SK-N-SH (cell line): ENCODE data around the gene MYO16. TPM values are rescaled to one million over a fixed set of nuclear protein-coding genes. Genes with fewer than 3 reads are reported as not detected.

ENCODE experiments used
- CTCF ChIA-PET: fragments of 300-600, 350-600 bp; formaldehyde crosslinking; extraction: SDS; loops from one replicate; lab custom pipeline; 2021; lab: Yijun Ruan, JAX
- POLR2A ChIA-PET: fragments of 350-600 bp; sonication (Branson Sonifier 250); formaldehyde crosslinking; extraction: SDS; loops from one replicate; lab custom pipeline; 2020; ENCODE audit warnings: antibody characterized with exemption, inconsistent platforms; lab: Yijun Ruan, JAX
- DNase-seq: peaks from one replicate; pipeline ENCODE4 v3.0.0; 2012
- H2AFZ ChIP-seq: fragments of 200-600 bp; sonication (generic); 2 replicates; pipeline ENCODE4 v1.8.1; 2016; ENCODE audit warnings: antibody characterized with exemption, mild to moderate bottlenecking, low read depth
- H3F3A ChIP-seq: fragments of 200-600 bp; sonication (generic); replicated peaks from 2 replicates; pipeline ENCODE3; 2016; ENCODE audit warnings: antibody characterized with exemption, mild to moderate bottlenecking; ENCODE audit not compliant: insufficient read depth
- H3K27ac ChIP-seq, 2 experiments: fragments of 200-500 bp in 1 of 2; fragments of 200-600 bp in 1 of 2; sonication (Bioruptor generic) in 1 of 2; sonication (generic), shearing (Covaris generic) in 1 of 2; 2 replicates each; pipeline versions ENCODE4 v1.5.1 to v1.6.1; 2014 to 2016; ENCODE audit warnings: low read depth in 2 of 2, inconsistent platforms in 1 of 2, low read length in 1 of 2, mild to moderate bottlenecking in 1 of 2, mixed read lengths in 1 of 2
- H3K27me3 ChIP-seq: fragments of 200-600 bp; sonication (generic), shearing (Covaris generic); 2 replicates; pipeline ENCODE4 v1.6.1; 2016; ENCODE audit warnings: mixed run types; ENCODE audit not compliant: insufficient read depth
- H3K36me3 ChIP-seq, 2 experiments: fragments of 200-500 bp in 1 of 2; fragments of 200-600 bp in 1 of 2; sonication (Bioruptor generic) in 1 of 2; sonication (generic) in 1 of 2; replicated peaks in 1 of 2; 2 replicates each; pipeline versions ENCODE3 to v1.5.1; 2014 to 2016; ENCODE audit warnings: low read length in 1 of 2, mild to moderate bottlenecking in 1 of 2; ENCODE audit not compliant: insufficient read depth in 2 of 2, control insufficient read depth in 1 of 2
- H3K4me1 ChIP-seq, 2 experiments: fragments of 200-500 bp in 1 of 2; fragments of 200-600 bp in 1 of 2; sonication (Bioruptor generic) in 1 of 2; sonication (generic), shearing (Covaris generic) in 1 of 2; 2 replicates each; pipeline versions ENCODE4 v1.5.1 to v1.6.1; 2014 to 2016; ENCODE audit warnings: low read depth in 1 of 2, low read length in 1 of 2, mixed run types in 1 of 2; ENCODE audit not compliant: insufficient read depth in 2 of 2, control insufficient read depth in 1 of 2
- H3K4me2 ChIP-seq: fragments of 200-600 bp; sonication (generic), shearing (Covaris generic); 2 replicates; pipeline ENCODE4 v1.6.1; 2017; ENCODE audit warnings: mixed run types
- H3K4me3 ChIP-seq, 2 experiments: fragments of 200-500 bp in 1 of 2; fragments of 200-600 bp in 1 of 2; sonication (Bioruptor generic) in 1 of 2; sonication (generic), shearing (Covaris generic) in 1 of 2; 2 replicates each; pipeline versions ENCODE4 v1.5.1 to v1.8.1; 2014 to 2016; ENCODE audit warnings: low read depth in 2 of 2, inconsistent platforms in 1 of 2, low read length in 1 of 2, mild to moderate bottlenecking in 1 of 2, mixed read lengths in 1 of 2, moderate library complexity in 1 of 2
- H3K79me2 ChIP-seq: fragments of 200-600 bp; sonication (generic); 2 replicates; pipeline ENCODE4 v1.8.1; 2017; ENCODE audit warnings: mild to moderate bottlenecking; ENCODE audit not compliant: insufficient read depth
- H3K9ac ChIP-seq: fragments of 200-600 bp; sonication (generic); 2 replicates; pipeline ENCODE4 v1.6.1; 2017; ENCODE audit warnings: mixed run types
- H3K9me2 ChIP-seq: fragments of 200-600 bp; sonication (generic); 2 replicates; pipeline ENCODE4 v1.6.1; 2017; ENCODE audit warnings: mixed run types
- H3K9me3 ChIP-seq: fragments of 200-600 bp; sonication (generic); 2 replicates; pipeline ENCODE4 v1.6.1; 2017; ENCODE audit warnings: mixed run types, mild to moderate bottlenecking, moderate library complexity
- H4K20me1 ChIP-seq: fragments of 200-600 bp; sonication (generic); 2 replicates; pipeline ENCODE4 v1.6.1; 2017; ENCODE audit warnings: mild to moderate bottlenecking, mixed run types; ENCODE audit not compliant: insufficient read depth
- FOXM1 ChIP-seq: IDR thresholded peaks from 2 replicates; pipeline ENCODE4 v1.4.0; 2012; ENCODE audit warnings: low read depth, mild to moderate bottlenecking
- GABPA ChIP-seq: IDR thresholded peaks from 2 replicates; pipeline ENCODE4 v1.4.0; 2012; ENCODE audit warnings: low read depth, mild to moderate bottlenecking
- GATA2 ChIP-seq: sonication (generic); formaldehyde crosslinking; IDR thresholded peaks from 2 replicates; pipeline ENCODE4 v1.5.0; 2020; ENCODE audit warnings: mild to moderate bottlenecking, missing genetic modification reagents
- JUND ChIP-seq: IDR thresholded peaks from 2 replicates; pipeline ENCODE4 v1.4.0; 2012
- MAX ChIP-seq: IDR thresholded peaks from 2 replicates; pipeline ENCODE4 v1.4.0; 2012; ENCODE audit warnings: low read depth
- MEF2A ChIP-seq: IDR thresholded peaks from 2 replicates; pipeline ENCODE4 v1.4.0; 2012; ENCODE audit warnings: low read depth, borderline replicate concordance
- NFIC ChIP-seq: IDR thresholded peaks from 2 replicates; pipeline ENCODE4 v1.4.0; 2012; ENCODE audit warnings: borderline replicate concordance
- NRF1 ChIP-seq: IDR thresholded peaks from 2 replicates; pipeline ENCODE4 v1.6.1; 2012; ENCODE audit warnings: low read depth, mild to moderate bottlenecking, low read length
- SIN3A ChIP-seq: IDR thresholded peaks from 2 replicates; pipeline ENCODE4 v1.6.1; 2012; ENCODE audit warnings: low read depth, mild to moderate bottlenecking, low read length, moderate library complexity, borderline replicate concordance
- TAF1 ChIP-seq: IDR thresholded peaks from 2 replicates; pipeline ENCODE4 v1.6.1; 2012; ENCODE audit warnings: low read depth, mild to moderate bottlenecking, low read length, moderate library complexity, borderline replicate concordance
- WGBS: methylation state at CpG from one replicate; pipeline ENCODE4 v1.1.6; 2017; ENCODE audit warnings: low lambda C conversion rate; 5-methylcytosine and 5-hydroxymethylcytosine counted together
- polyA plus RNA-seq, 3 experiments: library from polyadenylated mRNA; depleted of rRNA; stranded (reverse); fragments of >200 nt; gene quantifications; 2 replicates each; pipeline ENCODE4 v1.2.3, GENCODE V29; 2012
- TF ChIP-seq, protein P1 (sequence below): IDR thresholded peaks from 2 replicates; pipeline ENCODE4 v1.6.1; 2012; ENCODE audit warnings: mild to moderate bottlenecking, low read depth, low read length, moderate library complexity
- TF ChIP-seq, protein P2 (sequence below): IDR thresholded peaks from 2 replicates; pipeline ENCODE4 v1.4.0; 2012; ENCODE audit warnings: low read depth, borderline replicate concordance
- TF ChIP-seq, protein P3 (sequence below): fragments of 150-350 bp; IDR thresholded peaks from 2 replicates; pipeline ENCODE4 v1.6.1; 2016; ENCODE audit warnings: mild to moderate bottlenecking, low read depth, low read length

MYO16 gene
- polyA plus RNA-seq, 1 of the 3 experiments (the other 2 are of a cell fraction): 0.07 TPM

GRCh38 chr13:109212650-109213049 lies 583.2 kb downstream of the MYO16 start:
- Histone ChIP-seq H3K36me3 (no peaks in the 10 kb centered on the region), H3K9ac (no peak overlapping the region), H3K4me2 (no peak overlapping the region), H3F3A (no peaks in the 10 kb centered on the region), H3K4me1 (peaks cover 0 to 5% of the 10 kb centered on the region in 2 experiments; a peak in 2 of 4 replicates), H3K27ac (no peak overlapping the region; a peak in 1 of 4 replicates), H2AFZ (no peak overlapping the region), H3K79me2 (no peaks in the 10 kb centered on the region), H3K9me2 (no peaks in the 10 kb centered on the region; the same call in 1 of the 2 replicates), H3K27me3 (no peaks in the 10 kb centered on the region), H3K9me3 (no peaks in the 10 kb centered on the region), H4K20me1 (no peaks in the 10 kb centered on the region), H3K4me3 (no peak overlapping the region)
- no peak for DNase-seq
- POLR2A ChIA-PET: no interaction called here
- CTCF ChIA-PET: no interaction called here
- WGBS: 100% methylated on average over 4 of the region's 4 CpGs
- TF ChIP-seq NFIC (no peak), SIN3A (no peak), JUND (no peak), MAX (no peak), NRF1 (no peak), FOXM1 (no peak), MEF2A (no peak), TAF1 (no peak)
- TF ChIP-seq, protein P1, sequence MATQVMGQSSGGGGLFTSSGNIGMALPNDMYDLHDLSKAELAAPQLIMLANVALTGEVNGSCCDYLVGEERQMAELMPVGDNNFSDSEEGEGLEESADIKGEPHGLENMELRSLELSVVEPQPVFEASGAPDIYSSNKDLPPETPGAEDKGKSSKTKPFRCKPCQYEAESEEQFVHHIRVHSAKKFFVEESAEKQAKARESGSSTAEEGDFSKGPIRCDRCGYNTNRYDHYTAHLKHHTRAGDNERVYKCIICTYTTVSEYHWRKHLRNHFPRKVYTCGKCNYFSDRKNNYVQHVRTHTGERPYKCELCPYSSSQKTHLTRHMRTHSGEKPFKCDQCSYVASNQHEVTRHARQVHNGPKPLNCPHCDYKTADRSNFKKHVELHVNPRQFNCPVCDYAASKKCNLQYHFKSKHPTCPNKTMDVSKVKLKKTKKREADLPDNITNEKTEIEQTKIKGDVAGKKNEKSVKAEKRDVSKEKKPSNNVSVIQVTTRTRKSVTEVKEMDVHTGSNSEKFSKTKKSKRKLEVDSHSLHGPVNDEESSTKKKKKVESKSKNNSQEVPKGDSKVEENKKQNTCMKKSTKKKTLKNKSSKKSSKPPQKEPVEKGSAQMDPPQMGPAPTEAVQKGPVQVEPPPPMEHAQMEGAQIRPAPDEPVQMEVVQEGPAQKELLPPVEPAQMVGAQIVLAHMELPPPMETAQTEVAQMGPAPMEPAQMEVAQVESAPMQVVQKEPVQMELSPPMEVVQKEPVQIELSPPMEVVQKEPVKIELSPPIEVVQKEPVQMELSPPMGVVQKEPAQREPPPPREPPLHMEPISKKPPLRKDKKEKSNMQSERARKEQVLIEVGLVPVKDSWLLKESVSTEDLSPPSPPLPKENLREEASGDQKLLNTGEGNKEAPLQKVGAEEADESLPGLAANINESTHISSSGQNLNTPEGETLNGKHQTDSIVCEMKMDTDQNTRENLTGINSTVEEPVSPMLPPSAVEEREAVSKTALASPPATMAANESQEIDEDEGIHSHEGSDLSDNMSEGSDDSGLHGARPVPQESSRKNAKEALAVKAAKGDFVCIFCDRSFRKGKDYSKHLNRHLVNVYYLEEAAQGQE: no peak
- TF ChIP-seq, protein P2, sequence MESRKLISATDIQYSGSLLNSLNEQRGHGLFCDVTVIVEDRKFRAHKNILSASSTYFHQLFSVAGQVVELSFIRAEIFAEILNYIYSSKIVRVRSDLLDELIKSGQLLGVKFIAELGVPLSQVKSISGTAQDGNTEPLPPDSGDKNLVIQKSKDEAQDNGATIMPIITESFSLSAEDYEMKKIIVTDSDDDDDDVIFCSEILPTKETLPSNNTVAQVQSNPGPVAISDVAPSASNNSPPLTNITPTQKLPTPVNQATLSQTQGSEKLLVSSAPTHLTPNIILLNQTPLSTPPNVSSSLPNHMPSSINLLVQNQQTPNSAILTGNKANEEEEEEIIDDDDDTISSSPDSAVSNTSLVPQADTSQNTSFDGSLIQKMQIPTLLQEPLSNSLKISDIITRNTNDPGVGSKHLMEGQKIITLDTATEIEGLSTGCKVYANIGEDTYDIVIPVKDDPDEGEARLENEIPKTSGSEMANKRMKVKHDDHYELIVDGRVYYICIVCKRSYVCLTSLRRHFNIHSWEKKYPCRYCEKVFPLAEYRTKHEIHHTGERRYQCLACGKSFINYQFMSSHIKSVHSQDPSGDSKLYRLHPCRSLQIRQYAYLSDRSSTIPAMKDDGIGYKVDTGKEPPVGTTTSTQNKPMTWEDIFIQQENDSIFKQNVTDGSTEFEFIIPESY: no peak

GRCh38 chr13:109213714-109214113 lies 584.3 kb downstream of the MYO16 start:
- Histone ChIP-seq H3K9me2 (no peaks in the 10 kb centered on the region; the same call in 1 of the 2 replicates), H2AFZ (no peak overlapping the region), H3K36me3 (no peaks in the 10 kb centered on the region), H3K4me2 (no peak overlapping the region), H3K27ac (no peak overlapping the region), H4K20me1 (no peaks in the 10 kb centered on the region), H3K4me1 (peaks cover 0 to 5% of the 10 kb centered on the region in 2 experiments; a peak in 2 of 4 replicates), H3K9ac (no peak overlapping the region), H3K27me3 (no peaks in the 10 kb centered on the region), H3K4me3 (no peak overlapping the region), H3K79me2 (no peaks in the 10 kb centered on the region), H3F3A (no peaks in the 10 kb centered on the region), H3K9me3 (no peaks in the 10 kb centered on the region)
- WGBS: 100% methylated on average over 2 of the region's 5 CpGs
- TF ChIP-seq, protein P1: no peak
- no peak for TF ChIP-seq MAX
- TF ChIP-seq, protein P3, sequence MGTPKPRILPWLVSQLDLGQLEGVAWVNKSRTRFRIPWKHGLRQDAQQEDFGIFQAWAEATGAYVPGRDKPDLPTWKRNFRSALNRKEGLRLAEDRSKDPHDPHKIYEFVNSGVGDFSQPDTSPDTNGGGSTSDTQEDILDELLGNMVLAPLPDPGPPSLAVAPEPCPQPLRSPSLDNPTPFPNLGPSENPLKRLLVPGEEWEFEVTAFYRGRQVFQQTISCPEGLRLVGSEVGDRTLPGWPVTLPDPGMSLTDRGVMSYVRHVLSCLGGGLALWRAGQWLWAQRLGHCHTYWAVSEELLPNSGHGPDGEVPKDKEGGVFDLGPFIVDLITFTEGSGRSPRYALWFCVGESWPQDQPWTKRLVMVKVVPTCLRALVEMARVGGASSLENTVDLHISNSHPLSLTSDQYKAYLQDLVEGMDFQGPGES: no peak
- no peak for TF ChIP-seq GABPA
- TF ChIP-seq MEF2A: no peak
- no peak for TF ChIP-seq GATA2
- POLR2A ChIA-PET: no interaction called here
- CTCF ChIA-PET: no interaction called here
- DNase-seq: no peak
